Prostate gland (tissue), 2 donors: Measurements from ENCODE around the gene CITED2. TPM values are rescaled to one million over a fixed set of nuclear protein-coding genes. Genes with fewer than 3 reads are reported as not detected.

Source experiments
- DNase-seq: peaks from one replicate; pipeline ENCODE4 v3.0.0-alpha.2; 2019; ENCODE audit warnings: low spot score
- H3K27ac ChIP-seq, 2 donors: fragments of 200-600 bp; sonication (generic); 2 replicates each; pipeline ENCODE4 v1.5.1; 2017 to 2019
- H3K27me3 ChIP-seq: fragments of 200-600 bp; sonication (generic); replicated peaks from 2 replicates; pipeline ENCODE4 v1.5.1; 2019; ENCODE audit not compliant: insufficient read depth
- H3K36me3 ChIP-seq, 2 donors: fragments of 200-600 bp; sonication (generic); 1 replicate in 1 of 2; 2 replicates in 1 of 2; pipeline versions ENCODE4 v1.5.1 to v1.8.1; 2017 to 2019
- H3K4me1 ChIP-seq: fragments of 200-600 bp; sonication (generic); replicated peaks from 2 replicates; pipeline ENCODE4 v1.5.1; 2019
- H3K4me3 ChIP-seq, 2 donors: fragments of 200-600 bp; sonication (generic); 2 replicates each; pipeline ENCODE4 v1.5.1; 2017 to 2019
- H3K9me3 ChIP-seq: fragments of 200-600 bp; sonication (generic); 2 replicates; pipeline ENCODE4 v1.5.1; 2017
- POLR2A ChIP-seq: fragments of 450-650 bp; IDR thresholded peaks from one replicate; pipeline ENCODE4 v1.6.1; 2016; ENCODE audit warnings: antibody characterized with exemption, mild to moderate bottlenecking
- POLR2AphosphoS5 ChIP-seq: sonication (generic); formaldehyde crosslinking; IDR thresholded peaks from one replicate; pipeline ENCODE4 v1.6.1; 2017; ENCODE audit warnings: antibody characterized with exemption
- WGBS: methylation state at CpG from one replicate; pipeline ENCODE4 v1.1.5; 2018; 5-methylcytosine and 5-hydroxymethylcytosine counted together
- intact Hi-C: fragments of 100-400 bp; cut with DNase I; formaldehyde crosslinking; loops from one replicate; pipeline ENCODE4 v1.14.2; 2022
- total RNA-seq, 2 donors: library from RNA; depleted of rRNA; stranded (reverse); fragments of >200 nt; gene quantifications; one replicate each; pipeline ENCODE4 v1.1.0, GENCODE V29; 2016
- TF ChIP-seq, protein P1 (sequence below), 4 experiments: fragments of 200-600 bp in 2 of 4; fragments of 450-650 bp in 2 of 4; sonication (generic) in 2 of 4; IDR thresholded peaks; 1 replicate in 3 of 4; 2 replicates in 1 of 4; pipeline ENCODE4 v1.5.1; 2016 to 2019; ENCODE audit warnings: antibody characterized with exemption in 4 of 4, mild to moderate bottlenecking in 2 of 4, moderate library complexity in 2 of 4

Gene CITED2, protein sequence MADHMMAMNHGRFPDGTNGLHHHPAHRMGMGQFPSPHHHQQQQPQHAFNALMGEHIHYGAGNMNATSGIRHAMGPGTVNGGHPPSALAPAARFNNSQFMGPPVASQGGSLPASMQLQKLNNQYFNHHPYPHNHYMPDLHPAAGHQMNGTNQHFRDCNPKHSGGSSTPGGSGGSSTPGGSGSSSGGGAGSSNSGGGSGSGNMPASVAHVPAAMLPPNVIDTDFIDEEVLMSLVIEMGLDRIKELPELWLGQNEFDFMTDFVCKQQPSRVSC
- 100 to 1,000 TPM; 117 to 149 TPM for total RNA-seq

DNA sequence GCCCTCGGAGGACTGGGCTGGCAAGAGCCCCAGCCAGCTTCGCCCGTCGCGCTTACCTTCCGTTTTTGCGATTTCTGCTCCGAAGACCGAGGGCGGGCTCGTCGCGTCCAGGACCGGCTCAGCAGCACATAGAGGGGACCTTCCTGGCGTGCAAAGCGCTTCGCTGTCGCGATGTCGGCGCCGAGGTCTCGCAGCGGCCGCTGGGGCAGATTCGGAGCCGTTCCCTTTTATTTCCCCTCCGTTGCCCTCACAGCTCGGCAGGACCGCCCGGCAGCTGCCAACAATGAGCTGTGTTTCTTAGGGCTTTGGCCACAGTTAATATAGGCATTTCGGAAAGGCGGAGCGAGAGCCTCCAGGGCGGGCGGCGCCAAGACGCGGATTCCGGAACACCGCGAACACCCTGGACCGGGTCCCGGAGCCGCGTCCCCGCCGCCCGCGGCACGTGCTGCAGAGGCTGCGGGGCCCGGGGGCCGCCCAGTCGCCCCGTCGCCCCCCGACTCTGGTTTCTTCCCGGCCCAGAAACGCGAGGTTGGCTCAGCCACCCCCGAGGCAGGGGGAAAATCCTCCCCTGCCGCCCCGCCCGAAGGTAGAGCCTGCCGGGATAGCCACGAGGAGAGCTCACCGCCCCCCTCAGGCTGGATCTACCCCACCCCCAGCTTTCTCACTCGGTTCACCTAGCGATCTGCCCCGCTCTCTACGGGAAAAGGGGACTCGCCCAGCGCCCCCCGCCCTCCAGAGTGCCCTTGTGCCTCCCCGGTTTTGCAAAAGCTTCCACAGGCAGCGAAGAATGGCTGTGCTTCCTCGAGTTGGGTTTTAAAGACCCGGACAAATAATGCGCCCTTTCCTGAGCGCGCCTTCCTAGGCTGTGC, at the start of gene CITED2:
CITED2 (minus strand) TSS at position 292 of the 869 bp plus-strand sequence. CDS start 704 bp downstream, outside the sequence.
- H3K9me3 ChIP-seq: no peaks in the 10 kb centered on the region
- no peaks in the 10 kb centered on the region for H3K27me3 ChIP-seq
- TF ChIP-seq, protein P1, sequence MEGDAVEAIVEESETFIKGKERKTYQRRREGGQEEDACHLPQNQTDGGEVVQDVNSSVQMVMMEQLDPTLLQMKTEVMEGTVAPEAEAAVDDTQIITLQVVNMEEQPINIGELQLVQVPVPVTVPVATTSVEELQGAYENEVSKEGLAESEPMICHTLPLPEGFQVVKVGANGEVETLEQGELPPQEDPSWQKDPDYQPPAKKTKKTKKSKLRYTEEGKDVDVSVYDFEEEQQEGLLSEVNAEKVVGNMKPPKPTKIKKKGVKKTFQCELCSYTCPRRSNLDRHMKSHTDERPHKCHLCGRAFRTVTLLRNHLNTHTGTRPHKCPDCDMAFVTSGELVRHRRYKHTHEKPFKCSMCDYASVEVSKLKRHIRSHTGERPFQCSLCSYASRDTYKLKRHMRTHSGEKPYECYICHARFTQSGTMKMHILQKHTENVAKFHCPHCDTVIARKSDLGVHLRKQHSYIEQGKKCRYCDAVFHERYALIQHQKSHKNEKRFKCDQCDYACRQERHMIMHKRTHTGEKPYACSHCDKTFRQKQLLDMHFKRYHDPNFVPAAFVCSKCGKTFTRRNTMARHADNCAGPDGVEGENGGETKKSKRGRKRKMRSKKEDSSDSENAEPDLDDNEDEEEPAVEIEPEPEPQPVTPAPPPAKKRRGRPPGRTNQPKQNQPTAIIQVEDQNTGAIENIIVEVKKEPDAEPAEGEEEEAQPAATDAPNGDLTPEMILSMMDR (IDR thresholded peaks at IDR 0.05): peak in 2 of 4 experiments; percentile 39 to 58
- TF ChIP-seq POLR2A: peak; percentile 86
- TF ChIP-seq POLR2AphosphoS5: peak; percentile 97
- under 1% methylated on average over 55 of the region's 82 CpGs for WGBS
- H3K4me1 ChIP-seq: peaks cover 3% of the 10 kb centered on the region
- H3K27ac ChIP-seq: peak within 1 kb of the TSS; percentile 90 to 95
- intact Hi-C loops: loop anchor here (2.0 to 10.0 kb wide), 11 partner anchors 163 to 1880 kb away; no protein-coding TSS in a partner anchor
- DNase-seq: peak; percentile 93
- peak within 1 kb of the TSS; percentile 72 to 84 for H3K4me3 ChIP-seq
- H3K36me3 ChIP-seq: no peaks in the 10 kb centered on the region

DNA sequence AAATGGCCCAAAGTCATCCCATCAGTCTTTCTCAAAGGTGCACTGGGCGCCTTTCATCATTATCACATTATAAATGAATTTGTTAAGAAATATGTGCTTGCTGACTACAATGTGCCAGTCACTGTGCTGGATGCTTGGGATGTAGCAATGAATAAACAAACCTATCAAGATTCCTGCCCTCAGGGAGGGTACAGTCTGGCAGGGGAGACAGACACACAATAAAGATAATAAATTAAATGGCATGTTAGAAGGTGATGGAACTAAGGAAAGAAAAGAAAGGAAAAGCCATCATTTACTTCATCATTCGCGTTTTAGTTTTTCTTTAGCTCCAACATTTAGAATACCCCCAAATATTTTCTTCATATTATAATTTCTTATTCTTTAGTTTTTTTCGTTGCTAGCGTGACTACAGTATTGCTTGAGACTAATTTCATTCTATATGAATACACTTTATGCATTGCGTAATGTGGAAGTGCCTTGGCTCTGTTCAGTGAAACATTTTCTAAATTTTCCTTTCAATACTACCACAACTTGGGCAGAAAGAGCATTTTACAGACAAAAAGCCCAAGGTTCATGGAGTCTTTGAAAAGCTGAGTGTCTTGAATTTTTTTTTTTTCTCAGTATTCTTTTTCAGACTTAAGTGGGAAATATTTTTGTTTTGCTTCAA, 48.7 kb upstream of the CITED2 start:
- H3K36me3 ChIP-seq: no peaks in the 10 kb centered on the region
- H3K4me3 ChIP-seq: no peak overlapping the region
- H3K4me1 ChIP-seq: no peaks in the 10 kb centered on the region
- H3K27me3 ChIP-seq: no peaks in the 10 kb centered on the region
- H3K27ac ChIP-seq: no peak overlapping the region
- TF ChIP-seq POLR2A: no peak
- TF ChIP-seq, protein P1 (IDR thresholded peaks at IDR 0.05): no peak
- no peak for TF ChIP-seq POLR2AphosphoS5
- intact Hi-C loops: no loop called here
- 92% methylated on average over 6 of the region's 6 CpGs for WGBS
- H3K9me3 ChIP-seq: no peaks in the 10 kb centered on the region
- DNase-seq: no peak

DNA sequence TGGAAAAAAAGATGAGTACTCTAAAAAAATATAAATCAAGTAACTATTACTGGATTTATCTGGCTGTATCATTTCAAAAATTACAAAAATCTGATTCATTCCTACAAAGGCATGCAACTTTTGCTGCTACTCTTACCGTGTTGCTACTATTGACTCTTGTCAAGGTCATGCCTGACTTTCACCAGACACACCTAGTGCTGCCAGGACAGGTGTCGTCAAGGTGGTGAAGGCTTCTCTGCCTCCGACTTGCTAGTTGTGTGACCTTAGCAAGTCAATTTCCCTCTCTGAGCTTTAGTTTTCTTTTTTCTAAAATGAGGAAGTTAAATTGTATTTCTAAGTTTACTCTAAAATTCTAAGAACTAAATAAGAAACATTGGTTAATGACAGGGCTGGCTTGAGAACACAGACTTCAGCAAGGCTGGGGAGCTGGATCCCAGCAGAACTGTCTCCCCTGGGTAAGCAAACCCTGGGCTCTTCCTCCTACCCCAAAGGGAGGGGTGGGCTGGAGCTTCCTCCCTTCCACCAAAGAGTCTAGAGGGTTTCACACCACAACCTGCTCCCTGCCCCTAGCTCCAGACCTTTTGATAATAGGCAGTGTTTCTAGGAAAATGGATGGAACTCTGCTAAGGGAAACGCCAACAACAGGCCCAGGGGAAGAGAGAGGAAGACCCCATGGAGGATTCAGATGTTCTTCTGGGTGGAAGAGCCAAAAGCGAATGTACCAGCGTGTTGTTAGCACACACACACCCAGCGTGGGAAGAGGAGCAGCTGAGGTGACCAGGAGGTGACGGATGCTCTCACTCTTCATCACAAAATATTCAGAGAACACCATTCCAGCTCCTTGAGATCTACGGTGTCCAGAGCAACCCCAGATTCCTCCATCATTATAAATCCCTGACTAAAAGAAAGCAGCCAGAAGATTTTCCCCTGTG, 47.9 kb upstream of the CITED2 start:
- Histone ChIP-seq H3K4me3 (no peak overlapping the region), H3K4me1 (no peaks in the 10 kb centered on the region), H3K27me3 (no peaks in the 10 kb centered on the region), H3K27ac (no peak overlapping the region), H3K9me3 (no peaks in the 10 kb centered on the region), H3K36me3 (no peaks in the 10 kb centered on the region)
- 88% methylated on average over 9 of the region's 9 CpGs for WGBS
- TF ChIP-seq POLR2A: no peak
- TF ChIP-seq, protein P1 (IDR thresholded peaks at IDR 0.05): no peak
- no peak for TF ChIP-seq POLR2AphosphoS5
- no peak for DNase-seq
- intact Hi-C loops: no loop called here

DNA sequence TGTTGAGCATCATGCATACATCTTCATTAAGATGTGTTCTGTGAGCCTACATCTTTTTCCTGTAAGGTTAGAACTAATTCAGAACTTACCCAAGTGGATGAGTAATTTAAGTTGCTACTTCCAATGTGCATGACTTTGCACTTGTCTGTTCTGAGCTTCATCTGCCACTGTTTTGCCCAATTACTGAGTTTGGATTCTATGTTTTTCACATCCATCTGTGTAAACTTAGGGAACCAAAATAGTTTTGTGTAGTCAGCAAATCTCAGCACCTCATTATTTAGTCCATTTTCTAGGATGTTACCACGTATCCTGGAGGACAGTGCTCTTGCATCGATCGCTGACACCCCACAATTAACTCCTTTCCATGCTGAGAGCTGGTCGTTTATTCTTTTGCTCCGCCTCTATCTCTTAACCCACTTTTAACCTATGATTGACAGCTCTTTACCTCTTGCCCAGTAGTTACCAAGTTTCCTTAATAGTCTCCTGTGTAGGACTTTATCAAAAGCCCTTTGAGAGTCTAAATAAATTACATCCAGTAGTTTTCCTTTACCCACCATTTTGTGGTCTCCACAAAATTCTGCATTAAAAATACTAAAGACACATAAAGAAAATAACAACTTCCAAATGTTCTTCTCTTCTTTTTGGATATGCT, 44.2 kb upstream of the CITED2 start:
- intact Hi-C loops: no loop called here
- 81% methylated on average over 5 of the region's 5 CpGs for WGBS
- no peaks in the 10 kb centered on the region for H3K4me1 ChIP-seq
- H3K36me3 ChIP-seq: no peaks in the 10 kb centered on the region
- H3K9me3 ChIP-seq: no peaks in the 10 kb centered on the region
- TF ChIP-seq POLR2A: no peak
- TF ChIP-seq, protein P1 (IDR thresholded peaks at IDR 0.05): no peak
- no peak for TF ChIP-seq POLR2AphosphoS5
- no peak for DNase-seq
- H3K4me3 ChIP-seq: no peak overlapping the region
- no peaks in the 10 kb centered on the region for H3K27me3 ChIP-seq
- H3K27ac ChIP-seq: no peak overlapping the region
